Measurements from ENCODE around the gene USP12. TPM values are rescaled to one million over a fixed set of nuclear protein-coding genes. Genes with fewer than 3 reads are reported as not detected.

The USP12 gene
- total RNA-seq, 1 experiment from 2014 or later, result 26.1 TPM

DNA sequence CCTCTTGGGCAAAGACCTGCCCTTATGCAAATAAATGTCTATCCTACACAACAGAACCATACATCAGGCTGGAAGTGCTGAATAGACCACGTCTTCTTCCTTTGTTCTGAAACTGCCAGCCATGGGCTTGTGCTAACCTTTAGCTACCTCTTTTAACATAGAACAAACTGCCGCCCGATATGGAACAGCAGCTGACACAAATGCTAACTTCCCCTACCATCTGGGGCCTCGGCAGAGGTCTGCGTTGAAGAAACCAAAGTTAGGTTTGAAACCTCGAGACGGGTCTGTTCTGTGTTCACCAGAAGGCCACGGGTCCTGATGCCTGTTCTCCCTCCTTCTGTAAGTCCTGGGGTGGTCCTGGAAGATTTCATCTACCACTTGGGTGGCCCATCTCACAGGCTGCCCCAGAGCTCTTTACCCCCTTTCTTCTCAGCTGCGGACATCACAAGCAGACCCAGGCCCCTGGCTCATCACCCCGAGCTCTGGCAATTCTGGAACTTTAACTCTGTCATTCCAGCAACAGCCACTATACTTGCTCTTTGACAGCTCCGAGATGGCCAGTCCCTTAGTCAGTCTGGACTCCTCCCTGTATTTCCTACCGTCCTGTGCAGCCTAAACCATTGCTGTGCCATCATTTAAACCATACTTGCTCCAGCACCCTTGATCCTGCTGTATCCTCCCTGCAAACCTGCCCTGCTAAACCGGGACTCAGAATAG lies 146.7 kb downstream of the USP12 start:
- peaks cover 5% of the 10 kb centered on the region; the same call in 1 of the 2 replicates for H3K4me1 Mint-ChIP-seq
- TF ChIP-seq, protein P1, sequence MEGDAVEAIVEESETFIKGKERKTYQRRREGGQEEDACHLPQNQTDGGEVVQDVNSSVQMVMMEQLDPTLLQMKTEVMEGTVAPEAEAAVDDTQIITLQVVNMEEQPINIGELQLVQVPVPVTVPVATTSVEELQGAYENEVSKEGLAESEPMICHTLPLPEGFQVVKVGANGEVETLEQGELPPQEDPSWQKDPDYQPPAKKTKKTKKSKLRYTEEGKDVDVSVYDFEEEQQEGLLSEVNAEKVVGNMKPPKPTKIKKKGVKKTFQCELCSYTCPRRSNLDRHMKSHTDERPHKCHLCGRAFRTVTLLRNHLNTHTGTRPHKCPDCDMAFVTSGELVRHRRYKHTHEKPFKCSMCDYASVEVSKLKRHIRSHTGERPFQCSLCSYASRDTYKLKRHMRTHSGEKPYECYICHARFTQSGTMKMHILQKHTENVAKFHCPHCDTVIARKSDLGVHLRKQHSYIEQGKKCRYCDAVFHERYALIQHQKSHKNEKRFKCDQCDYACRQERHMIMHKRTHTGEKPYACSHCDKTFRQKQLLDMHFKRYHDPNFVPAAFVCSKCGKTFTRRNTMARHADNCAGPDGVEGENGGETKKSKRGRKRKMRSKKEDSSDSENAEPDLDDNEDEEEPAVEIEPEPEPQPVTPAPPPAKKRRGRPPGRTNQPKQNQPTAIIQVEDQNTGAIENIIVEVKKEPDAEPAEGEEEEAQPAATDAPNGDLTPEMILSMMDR (IDR thresholded peaks at IDR 0.05), result no peak
- TF ChIP-seq EMX1 (CRISPR knock-in tag; IDR thresholded peaks at IDR 0.05), result no peak
- H3K27ac Mint-ChIP-seq, result no peak overlapping the region
- DNase-seq (ENCODE audit: low spot score) (no peak), ATAC-seq (peak; percentile 32)
- H3K36me3 Mint-ChIP-seq, result no peaks in the 10 kb centered on the region
- ChIA-PET POLR2A (no interaction called here), CTCF (interaction anchor here (0.6 to 1.4 kb wide), 6 partner anchors 10 to 337 kb away, joined by 3 to 9 read pairs (median 4); no protein-coding TSS in a partner anchor)
- peaks cover 4% of the 10 kb centered on the region for H3K9me3 Mint-ChIP-seq
- H3K27me3 Mint-ChIP-seq (ENCODE audit: low read depth), result no peaks in the 10 kb centered on the region
- H3K4me3 Mint-ChIP-seq, result no peak overlapping the region

DNA sequence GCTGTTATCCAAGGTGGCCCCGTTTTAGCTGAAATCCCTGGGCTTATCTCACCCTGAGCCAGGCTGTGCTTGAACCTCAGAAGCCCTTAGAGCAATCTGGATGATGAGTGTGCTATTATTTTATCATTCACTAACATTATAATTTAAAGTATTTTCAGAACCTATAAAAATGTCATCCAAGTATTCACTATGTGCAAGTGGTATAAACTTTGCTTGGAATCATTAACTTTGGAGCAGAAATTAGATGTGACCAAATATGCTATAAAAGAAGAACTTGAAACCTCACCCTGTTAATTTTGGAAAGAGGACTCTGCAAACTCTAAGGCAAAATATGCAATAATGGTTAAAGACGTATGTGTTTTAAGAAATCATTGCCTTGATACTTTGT lies 147.5 kb downstream of the USP12 start:
- Mint-ChIP-seq H3K9me3 (peaks cover 4% of the 10 kb centered on the region), H3K27me3 (ENCODE audit: low read depth) (no peaks in the 10 kb centered on the region), H3K4me3 (no peak overlapping the region), H3K36me3 (no peaks in the 10 kb centered on the region), H3K27ac (no peak overlapping the region), H3K4me1 (peaks cover 10% of the 10 kb centered on the region)
- POLR2A ChIA-PET, result no interaction called here
- CTCF ChIA-PET, result interaction anchor here (1.3 to 1.4 kb wide), 2 partner anchors 11 to 338 kb away, joined by 5 to 9 read pairs; no protein-coding TSS in a partner anchor
- ATAC-seq (no peak), DNase-seq (ENCODE audit: low spot score) (no peak)
- TF ChIP-seq ZNF416 (CRISPR knock-in tag; IDR thresholded peaks at IDR 0.05) (no peak), ATF1 (CRISPR knock-in tag; IDR thresholded peaks at IDR 0.05) (no peak), ZBTB21 (CRISPR knock-in tag; IDR thresholded peaks at IDR 0.05; ENCODE audit: borderline replicate concordance) (no peak), TP53 (CRISPR knock-in tag; IDR thresholded peaks at IDR 0.05) (no peak), NFYB (CRISPR knock-in tag; conservative IDR thresholded peaks at IDR 0.05; ENCODE audit: low read depth) (no peak), CREM (CRISPR knock-in tag; IDR thresholded peaks at IDR 0.05) (no peak), ESRRA (CRISPR knock-in tag; IDR thresholded peaks at IDR 0.05; ENCODE audit: borderline replicate concordance) (no peak)
- TF ChIP-seq, protein P2, sequence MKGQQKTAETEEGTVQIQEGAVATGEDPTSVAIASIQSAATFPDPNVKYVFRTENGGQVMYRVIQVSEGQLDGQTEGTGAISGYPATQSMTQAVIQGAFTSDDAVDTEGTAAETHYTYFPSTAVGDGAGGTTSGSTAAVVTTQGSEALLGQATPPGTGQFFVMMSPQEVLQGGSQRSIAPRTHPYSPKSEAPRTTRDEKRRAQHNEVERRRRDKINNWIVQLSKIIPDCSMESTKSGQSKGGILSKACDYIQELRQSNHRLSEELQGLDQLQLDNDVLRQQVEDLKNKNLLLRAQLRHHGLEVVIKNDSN (CRISPR knock-in tag; IDR thresholded peaks at IDR 0.05), result no peak
- TF ChIP-seq, protein P3, sequence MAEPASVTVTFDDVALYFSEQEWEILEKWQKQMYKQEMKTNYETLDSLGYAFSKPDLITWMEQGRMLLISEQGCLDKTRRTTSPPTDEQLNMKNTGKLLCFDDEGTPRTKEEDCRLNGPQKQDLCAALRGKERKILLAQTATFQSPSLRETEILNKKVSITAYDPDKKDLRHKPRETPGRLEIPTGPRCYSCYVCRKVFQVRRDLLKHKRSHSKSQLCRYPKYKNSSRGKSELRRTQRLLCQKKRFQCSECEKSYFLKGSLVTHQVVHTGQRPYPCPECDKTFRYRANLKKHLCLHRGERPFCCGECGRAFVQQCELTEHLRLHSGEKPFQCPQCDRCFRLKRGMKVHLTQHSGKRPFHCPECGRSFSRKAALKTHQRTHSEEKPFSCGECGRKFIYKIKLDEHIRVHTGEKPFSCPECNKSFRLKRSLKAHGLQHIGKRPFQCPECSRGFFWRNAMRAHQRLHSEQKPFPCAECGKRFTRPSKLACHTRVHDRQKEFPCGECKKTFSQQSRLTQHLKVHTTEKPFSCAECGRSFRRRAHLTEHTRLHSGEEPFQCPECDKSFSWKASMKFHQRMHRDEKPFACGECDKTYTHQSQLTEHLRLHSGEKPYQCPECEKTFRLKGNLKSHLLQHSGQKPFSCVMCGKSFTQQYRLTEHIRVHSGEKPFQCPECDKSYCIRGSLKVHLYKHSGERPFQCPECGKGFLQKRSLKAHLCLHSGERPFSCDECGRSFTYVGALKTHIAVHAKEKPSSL (CRISPR knock-in tag; conservative IDR thresholded peaks at IDR 0.05), result no peak
- TF ChIP-seq, protein P4, sequence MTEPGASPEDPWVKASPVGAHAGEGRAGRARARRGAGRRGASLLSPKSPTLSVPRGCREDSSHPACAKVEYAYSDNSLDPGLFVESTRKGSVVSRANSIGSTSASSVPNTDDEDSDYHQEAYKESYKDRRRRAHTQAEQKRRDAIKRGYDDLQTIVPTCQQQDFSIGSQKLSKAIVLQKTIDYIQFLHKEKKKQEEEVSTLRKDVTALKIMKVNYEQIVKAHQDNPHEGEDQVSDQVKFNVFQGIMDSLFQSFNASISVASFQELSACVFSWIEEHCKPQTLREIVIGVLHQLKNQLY (CRISPR knock-in tag; IDR thresholded peaks at IDR 0.05), result no peak
- TF ChIP-seq, protein P5, sequence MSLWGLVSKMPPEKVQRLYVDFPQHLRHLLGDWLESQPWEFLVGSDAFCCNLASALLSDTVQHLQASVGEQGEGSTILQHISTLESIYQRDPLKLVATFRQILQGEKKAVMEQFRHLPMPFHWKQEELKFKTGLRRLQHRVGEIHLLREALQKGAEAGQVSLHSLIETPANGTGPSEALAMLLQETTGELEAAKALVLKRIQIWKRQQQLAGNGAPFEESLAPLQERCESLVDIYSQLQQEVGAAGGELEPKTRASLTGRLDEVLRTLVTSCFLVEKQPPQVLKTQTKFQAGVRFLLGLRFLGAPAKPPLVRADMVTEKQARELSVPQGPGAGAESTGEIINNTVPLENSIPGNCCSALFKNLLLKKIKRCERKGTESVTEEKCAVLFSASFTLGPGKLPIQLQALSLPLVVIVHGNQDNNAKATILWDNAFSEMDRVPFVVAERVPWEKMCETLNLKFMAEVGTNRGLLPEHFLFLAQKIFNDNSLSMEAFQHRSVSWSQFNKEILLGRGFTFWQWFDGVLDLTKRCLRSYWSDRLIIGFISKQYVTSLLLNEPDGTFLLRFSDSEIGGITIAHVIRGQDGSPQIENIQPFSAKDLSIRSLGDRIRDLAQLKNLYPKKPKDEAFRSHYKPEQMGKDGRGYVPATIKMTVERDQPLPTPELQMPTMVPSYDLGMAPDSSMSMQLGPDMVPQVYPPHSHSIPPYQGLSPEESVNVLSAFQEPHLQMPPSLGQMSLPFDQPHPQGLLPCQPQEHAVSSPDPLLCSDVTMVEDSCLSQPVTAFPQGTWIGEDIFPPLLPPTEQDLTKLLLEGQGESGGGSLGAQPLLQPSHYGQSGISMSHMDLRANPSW (CRISPR knock-in tag; conservative IDR thresholded peaks at IDR 0.05; ENCODE audit: low read depth), result no peak
